Measurements from ENCODE around the gene ILRUN. TPM values are rescaled to one million over a fixed set of nuclear protein-coding genes. Genes with fewer than 3 reads are reported as not detected.
"Not testable (repeated sequence)": the region's sequence is repeated elsewhere in the genome, so short reads cannot be mapped to it uniquely, and the experiment has no call there.

ILRUN gene
- total and polyA plus RNA-seq, 7 donors: 89.4 to 312 (median 175) TPM

GRCh38 chr6:34671801-34672656 is 24.5 kb downstream of the ILRUN start:
- 80 to 92% (median 87%) methylated on average over 8 of the region's 8 CpGs for WGBS, 3 donors
- peaks cover 32% of the 10 kb centered on the region for H3K4me1 ChIP-seq
- TF ChIP-seq CTCF (IDR thresholded peaks at IDR 0.05): no peak
- DNase-seq: no peak
- intact Hi-C loops (cut with DNase I): no loop called here
- peak overlapping the region; percentile 7 for H3K27ac ChIP-seq
- H3K9me3 ChIP-seq: no peaks in the 10 kb centered on the region
- H3K36me3 ChIP-seq (ENCODE audit: insufficient read depth in 1 of 2, low read depth in 1 of 2): no peaks in the 10 kb centered on the region
- peak; percentile 44 to 71 (median 66) for ATAC-seq
- no peak overlapping the region for H3K4me3 ChIP-seq
- H3K27me3 ChIP-seq (ENCODE audit: insufficient read depth in 3 of 3, low read length in 2 of 3): no peaks in the 10 kb centered on the region

- TF ChIP-seq CTCF (IDR thresholded peaks at IDR 0.05): no peak
- no peak for DNase-seq
- Histone ChIP-seq H3K27me3 (ENCODE audit: insufficient read depth in 3 of 3, low read length in 2 of 3) (no peaks in the 10 kb centered on the region), H3K9me3 (no peaks in the 10 kb centered on the region), H3K27ac (peak overlapping the region; percentile 7), H3K36me3 (ENCODE audit: insufficient read depth in 1 of 2, low read depth in 1 of 2) (no peaks in the 10 kb centered on the region), H3K4me3 (no peak overlapping the region), H3K4me1 (peaks cover 39% of the 10 kb centered on the region)
- no peak for ATAC-seq
- 79 to 96% (median 89%) methylated on average over 1 of the region's 1 CpG for WGBS, 3 donors
- intact Hi-C loops (cut with DNase I): no loop called here
Measured at GRCh38 chr6:34671367-34671766, 25.2 kb downstream of the ILRUN start.

GRCh38 chr6:34668799-34669198 is 27.8 kb downstream of the ILRUN start:
- DNase-seq; H3K4me3 ChIP-seq; H3K9me3 ChIP-seq; ATAC-seq; H3K27ac ChIP-seq; intact Hi-C loops (cut with DNase I); H3K36me3 ChIP-seq (ENCODE audit: insufficient read depth in 1 of 2, low read depth in 1 of 2); H3K27me3 ChIP-seq (ENCODE audit: insufficient read depth in 3 of 3, low read length in 2 of 3): not testable (repeated sequence)
- peaks cover 42% of the 10 kb centered on the region for H3K4me1 ChIP-seq
- WGBS, 3 donors: 94 to 98% (median 97%) methylated on average over 5 of the region's 5 CpGs

GRCh38 chr6:34667481-34668238 is 28.9 kb downstream of the ILRUN start:
- Histone ChIP-seq H3K27me3 (ENCODE audit: insufficient read depth in 3 of 3, low read length in 2 of 3) (no peaks in the 10 kb centered on the region), H3K4me1 (peaks cover 35% of the 10 kb centered on the region), H3K4me3 (no peak overlapping the region), H3K9me3 (no peaks in the 10 kb centered on the region), H3K36me3 (ENCODE audit: insufficient read depth in 1 of 2, low read depth in 1 of 2) (no peaks in the 10 kb centered on the region), H3K27ac (peak overlapping the region; percentile 41)
- intact Hi-C loops (cut with DNase I): no loop called here
- TF ChIP-seq CTCF (IDR thresholded peaks at IDR 0.05): no peak
- ATAC-seq (no peak), DNase-seq (no peak)
- WGBS, 3 donors: 81 to 88% (median 81%) methylated on average over 4 of the region's 4 CpGs

- H3K4me1 ChIP-seq: peaks cover 25% of the 10 kb centered on the region
- no peak for TF ChIP-seq CTCF (IDR thresholded peaks at IDR 0.05)
- DNase-seq (no peak), ATAC-seq (no peak)
- no peak overlapping the region for H3K4me3 ChIP-seq
- intact Hi-C loops (cut with DNase I): no loop called here
- H3K36me3 ChIP-seq (ENCODE audit: insufficient read depth in 1 of 2, low read depth in 1 of 2): no peaks in the 10 kb centered on the region
- H3K9me3 ChIP-seq: no peaks in the 10 kb centered on the region
- peak overlapping the region; percentile 71 for H3K27ac ChIP-seq
- WGBS, 3 donors: 87 to 91% (median 90%) methylated on average over 4 of the region's 4 CpGs
- no peaks in the 10 kb centered on the region for H3K27me3 ChIP-seq (ENCODE audit: insufficient read depth in 3 of 3, low read length in 2 of 3)
Measured at GRCh38 chr6:34665019-34665418, 31.5 kb downstream of the ILRUN start.

Measured in psoas muscle (tissue), 8 donors.